HuH-7 (cell line): ENCODE data around the gene PIK3C3.
A peak's percentile ranks its signal among the peaks of the same experiment; 100 is the strongest.
"Not testable (repeated sequence)": the region's sequence is repeated elsewhere in the genome, so short reads cannot be mapped to it uniquely, and the experiment has no call there.

Experiments
- DNase-seq: peaks from one replicate; pipeline ENCODE4 v3.0.0; 2011; ENCODE audit warnings: low spot score

The PIK3C3 gene

DNA sequence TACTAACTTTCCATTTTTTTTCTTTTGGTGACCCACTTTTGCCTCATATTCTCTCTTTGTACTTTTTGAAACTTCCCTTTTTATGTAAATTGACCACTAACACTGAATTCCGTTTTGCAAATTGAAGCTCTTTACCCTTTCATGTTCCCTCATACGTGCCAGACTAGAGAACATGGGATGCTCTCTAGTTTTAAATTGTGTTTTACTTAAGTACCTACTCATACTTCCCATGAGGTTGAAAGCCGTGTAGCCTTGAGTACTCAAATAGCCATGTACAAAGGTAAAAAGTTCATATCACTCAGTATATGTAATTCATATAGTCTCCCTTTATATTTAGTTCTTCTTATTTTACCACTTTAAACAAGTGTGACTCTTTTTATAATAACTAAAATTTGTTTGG lies 119.7 kb downstream of the PIK3C3 start:
- no peak for DNase-seq

DNA sequence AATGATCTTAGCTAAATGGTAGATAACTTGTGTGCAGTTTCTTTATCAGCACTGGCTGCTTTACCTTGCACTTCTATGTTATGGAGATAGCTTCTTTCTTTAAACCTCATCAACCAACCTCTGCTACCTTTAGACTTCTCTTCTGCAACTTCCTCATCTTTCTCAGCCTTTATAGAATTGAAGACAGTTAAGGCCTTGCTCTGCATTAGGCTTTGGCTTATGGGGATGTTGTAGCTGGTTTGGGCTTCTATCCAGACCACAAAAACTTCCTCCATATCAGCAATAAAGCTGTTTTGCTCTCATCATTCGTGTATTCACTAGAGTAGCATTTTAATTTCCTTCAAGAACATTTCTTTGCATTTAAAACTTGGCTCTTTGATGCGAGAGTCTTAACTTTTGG lies 123.7 kb downstream of the PIK3C3 start:
- DNase-seq: no peak

DNA sequence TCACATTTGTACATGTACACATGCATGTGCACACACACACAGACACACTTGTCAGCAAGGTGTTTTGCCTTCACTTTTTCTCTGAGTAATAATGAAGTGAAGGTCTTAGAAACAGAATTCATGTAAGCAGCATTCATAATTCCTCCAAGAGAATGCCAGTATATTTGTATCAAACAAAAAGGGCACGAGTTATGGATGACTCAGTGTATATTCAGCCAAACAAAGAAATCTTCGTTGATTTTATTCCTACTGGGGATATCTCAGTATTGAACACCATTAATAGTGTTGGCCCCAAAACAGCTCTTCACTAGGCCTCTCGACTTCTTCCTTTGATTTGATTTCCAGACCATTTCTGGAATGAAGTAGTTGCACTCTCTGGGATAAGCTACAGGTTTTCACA lies 125.3 kb downstream of the PIK3C3 start:
- DNase-seq: no peak

DNA sequence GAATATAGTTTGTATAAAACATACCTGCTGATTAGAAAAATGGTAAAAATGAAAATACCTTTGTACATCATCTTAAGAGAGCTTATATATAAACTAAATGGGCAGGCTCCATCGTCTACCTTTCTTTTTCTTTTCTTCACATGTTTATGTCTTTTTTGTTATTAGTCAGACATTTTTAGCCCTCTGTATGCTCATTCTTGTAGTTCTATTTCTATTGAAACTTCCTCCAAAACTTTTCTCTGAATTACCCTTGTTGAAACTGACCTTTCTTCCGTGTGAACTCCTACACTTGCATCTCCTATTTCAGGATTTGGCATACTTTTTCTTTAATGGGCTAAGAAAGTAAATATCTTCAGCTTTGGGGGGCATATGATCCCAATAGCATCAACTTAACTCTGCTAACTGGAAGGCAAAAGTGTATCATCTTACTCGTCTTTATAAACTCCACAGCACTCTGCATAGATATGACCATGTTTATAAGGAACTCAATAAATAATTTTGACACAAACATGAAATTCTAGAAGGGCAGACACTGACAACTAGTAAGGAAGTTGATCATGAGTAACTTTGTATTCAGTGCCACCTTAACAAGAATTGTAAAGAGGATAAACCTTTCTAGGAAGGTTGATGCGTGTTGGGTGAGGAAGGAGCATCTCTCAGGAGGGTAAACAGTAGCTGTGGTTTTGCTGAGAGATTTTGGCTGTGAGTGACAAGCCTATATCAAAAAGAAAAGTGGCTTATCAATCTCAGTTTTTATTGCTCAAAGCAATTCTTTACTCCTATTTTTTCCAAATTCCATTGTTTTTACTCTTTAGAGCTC lies 127.6 kb downstream of the PIK3C3 start:
- no peak for DNase-seq

DNA sequence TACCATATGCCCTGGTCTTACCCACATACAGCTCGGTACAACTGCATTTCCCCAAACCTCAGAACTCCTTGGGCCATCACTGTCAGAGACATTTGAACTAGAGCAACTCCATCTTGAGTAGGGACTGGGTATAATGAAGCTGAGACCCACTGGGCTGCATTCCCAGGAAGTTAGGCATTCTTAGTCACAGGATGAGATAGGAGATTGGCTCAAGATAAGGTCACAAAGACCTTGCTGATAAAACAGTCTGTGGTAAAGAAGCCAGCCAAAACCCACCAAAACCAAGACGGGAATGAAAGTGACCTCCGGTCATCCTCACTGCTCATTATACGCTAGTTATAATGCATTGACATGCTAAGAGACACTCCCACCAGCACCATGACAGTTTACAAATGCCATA lies 131.3 kb downstream of the PIK3C3 start:
- no peak for DNase-seq

DNA sequence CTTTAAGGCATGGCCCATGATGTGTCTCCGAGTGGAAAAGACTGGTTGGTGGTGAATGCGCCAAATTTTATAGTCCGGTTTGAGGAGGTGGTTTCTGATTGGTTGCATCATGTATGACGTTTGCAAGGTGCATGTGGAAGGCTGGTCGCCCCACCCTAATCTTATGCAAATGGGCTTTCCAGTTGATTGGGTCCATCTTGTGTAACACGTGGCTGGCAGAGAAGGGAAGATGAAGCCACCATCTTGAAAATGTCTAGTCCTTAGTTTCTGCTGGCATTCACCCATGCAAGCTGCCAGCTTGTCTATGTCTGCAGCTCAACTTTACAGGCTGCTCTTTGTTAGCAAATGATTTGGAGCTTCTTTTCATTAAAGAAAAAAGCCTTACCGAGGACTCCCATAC lies 132.2 kb downstream of the PIK3C3 start:
- no peak for DNase-seq

DNA sequence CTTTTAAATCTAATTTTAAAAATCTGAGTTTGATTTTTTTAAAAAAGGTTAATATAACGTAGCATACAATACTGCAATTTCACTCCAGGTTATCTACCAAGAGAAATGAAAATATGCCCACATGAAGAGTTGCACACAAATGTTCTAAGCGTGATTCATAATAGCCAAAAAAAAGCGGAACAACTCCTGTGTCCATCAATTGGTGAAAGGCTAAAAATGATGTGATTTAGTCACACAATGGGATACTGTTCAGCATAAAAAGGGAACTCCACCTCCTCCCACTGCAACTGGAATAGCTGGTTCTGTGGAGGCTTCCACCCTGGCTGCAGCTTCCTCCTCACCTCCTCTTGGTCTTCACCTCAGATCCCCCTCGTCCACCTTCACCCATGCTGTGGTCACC lies 132.8 kb downstream of the PIK3C3 start:
- DNase-seq: no peak

DNA sequence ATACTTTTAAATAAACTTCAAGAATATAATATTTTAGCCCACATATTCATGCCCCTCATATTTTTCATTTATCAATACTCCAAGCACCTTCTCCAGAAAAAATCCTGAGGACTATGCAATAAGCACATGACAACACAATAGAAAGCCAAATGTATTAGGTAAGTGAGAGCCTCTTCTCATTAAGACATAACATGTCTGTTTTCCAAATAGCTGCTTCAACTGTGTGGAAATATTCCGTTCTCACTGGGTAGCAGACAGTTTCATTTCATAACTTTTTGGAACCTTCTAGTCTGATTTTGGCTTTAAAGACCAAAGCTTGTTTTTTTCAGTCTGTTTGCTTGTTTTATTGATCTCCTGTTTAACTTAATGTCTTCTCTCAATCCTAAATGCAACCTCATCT lies 137.8 kb downstream of the PIK3C3 start:
- no peak for DNase-seq

DNA sequence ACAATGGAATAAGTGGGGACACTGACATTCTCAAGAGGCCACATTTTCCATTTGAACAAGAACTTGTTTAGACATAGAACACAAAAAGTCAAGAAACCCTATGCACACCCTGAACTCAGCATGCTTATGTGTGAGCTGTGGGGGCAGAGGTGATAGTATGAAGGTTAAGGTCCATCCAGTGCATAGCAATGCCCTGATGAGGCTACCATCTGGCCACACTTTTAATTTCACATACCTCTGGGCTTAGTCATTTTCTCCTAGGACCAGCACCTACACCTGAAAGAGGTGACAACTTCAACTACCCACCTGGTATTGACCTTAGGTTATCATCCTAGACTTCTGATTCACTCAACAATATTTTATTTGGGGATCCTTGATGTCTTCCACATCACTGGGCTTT lies 139.8 kb downstream of the PIK3C3 start:
- DNase-seq: no peak

DNA sequence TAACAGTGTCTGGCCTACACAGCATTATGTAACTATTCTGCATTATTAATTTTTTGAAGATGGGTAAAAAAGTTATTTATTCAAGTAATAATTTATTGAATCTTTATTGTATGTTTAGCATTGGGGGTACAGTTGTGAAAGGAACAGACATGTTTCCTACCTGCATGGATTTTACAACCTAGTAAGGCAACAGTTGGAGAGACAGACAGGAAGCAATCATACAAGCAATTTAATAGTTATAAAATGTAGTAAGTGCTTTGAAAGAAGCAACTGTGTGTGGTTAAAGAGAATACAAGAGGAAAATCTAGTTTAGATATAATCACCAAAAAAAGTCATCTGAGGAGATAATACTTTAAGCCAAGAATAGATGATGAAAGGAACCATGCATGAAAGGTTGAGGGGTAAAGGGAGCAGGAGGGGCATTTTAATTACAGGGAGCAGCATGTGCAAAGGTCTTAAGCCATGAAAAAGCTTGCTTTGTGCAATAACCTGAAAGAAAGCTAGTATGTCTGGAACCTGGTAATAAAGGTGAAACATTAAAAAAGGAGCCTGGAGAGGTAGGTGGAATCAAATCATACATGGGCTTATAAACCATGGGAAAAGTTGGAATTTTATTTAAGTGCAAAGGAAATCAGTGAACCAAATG lies 140.8 kb downstream of the PIK3C3 start:
- no peak for DNase-seq

DNA sequence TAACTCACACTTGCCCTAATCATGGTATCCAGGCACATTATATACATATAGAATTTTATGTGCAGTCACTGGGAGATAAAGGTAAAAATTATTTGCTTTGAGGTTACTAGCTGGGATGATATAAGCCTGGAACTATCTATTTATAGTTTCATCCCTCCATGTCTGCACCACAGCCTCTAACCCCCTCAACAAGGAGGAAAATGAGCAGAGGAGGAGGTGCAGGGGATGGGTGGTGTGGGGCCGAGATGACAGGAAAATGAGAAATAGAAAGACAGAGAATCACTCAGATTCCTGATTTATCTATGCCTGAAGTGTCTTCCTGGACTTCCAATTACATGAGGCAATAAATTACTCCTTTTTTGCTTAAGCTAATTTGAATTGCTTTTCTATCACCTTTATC lies 145.2 kb downstream of the PIK3C3 start:
- DNase-seq: no peak

DNA sequence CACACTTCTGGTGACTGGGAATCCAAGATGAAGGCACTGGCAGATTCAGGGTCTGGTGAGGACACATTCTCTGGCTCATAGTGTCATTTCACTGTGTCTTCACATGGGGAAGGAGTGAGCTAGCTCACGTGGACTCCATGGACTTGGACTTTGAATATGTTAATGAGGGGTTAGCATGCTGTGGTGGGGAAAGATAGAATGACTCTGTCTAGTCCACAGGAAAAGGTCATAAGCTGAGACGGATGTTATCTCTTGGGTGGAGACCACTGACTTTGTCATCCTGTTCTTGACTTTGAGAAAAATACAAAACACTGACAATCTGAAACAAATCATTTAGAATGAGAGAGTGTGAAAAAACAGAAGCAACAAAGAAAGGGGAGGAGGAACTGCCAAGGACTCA lies 145.9 kb downstream of the PIK3C3 start:
- DNase-seq: no peak

DNA sequence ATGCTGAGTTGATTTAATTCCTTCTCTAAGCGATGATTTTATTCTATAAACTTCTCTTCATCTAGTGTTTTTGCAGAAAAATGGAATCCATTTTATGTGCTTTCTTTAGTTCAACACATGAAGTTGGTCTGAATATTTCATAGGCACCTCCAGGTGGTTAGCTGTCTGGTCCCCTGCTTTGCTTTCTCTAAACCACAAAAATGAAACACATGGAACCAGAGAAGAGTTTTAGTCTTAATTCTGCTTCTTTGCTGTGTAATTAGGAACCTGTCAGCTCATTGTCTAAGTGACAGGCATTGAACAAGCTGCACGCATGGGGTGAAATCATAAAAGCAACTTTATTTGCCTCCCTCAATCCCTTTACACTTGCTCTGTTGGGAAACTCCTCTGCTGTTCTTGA lies 150.4 kb downstream of the PIK3C3 start:
- no peak for DNase-seq

DNA sequence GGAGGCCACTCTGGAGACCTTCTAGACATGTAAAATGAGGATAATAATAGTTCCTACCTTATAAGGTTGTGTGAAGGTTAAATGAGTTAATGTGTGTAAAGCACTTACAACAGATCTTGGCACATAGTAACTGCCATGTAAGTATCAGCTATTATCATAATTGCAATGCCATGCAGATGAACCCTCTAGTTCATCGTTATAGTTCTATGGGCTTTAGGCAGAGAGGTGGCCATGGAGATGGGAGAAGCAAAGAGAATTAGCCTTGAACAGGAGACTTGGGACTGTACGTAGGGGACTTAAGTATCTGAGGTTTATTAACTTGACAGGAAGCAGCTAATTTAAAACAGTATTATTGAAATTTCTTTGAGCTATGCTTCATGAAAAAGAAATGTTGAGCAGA lies 151.8 kb downstream of the PIK3C3 start:
- no peak for DNase-seq

DNA sequence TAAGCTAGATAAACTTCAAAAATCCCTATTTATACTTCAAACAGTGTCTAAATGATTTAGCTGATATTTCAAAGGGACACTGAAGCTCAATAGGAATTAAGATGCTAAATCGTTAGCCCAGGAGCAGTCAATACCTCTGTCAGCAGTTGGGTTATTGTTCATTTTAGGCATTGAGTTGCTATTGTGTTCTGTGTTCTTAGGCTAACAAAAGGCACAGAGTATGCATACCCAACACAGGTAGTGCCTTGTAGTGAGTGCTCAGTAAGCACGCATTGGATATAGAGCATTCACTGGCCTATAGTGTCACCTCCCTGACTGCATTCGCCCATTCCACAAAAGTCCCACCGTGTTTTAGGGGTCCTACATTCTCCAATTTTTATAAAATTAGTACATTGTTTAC lies 152.3 kb downstream of the PIK3C3 start:
- DNase-seq: no peak

DNA sequence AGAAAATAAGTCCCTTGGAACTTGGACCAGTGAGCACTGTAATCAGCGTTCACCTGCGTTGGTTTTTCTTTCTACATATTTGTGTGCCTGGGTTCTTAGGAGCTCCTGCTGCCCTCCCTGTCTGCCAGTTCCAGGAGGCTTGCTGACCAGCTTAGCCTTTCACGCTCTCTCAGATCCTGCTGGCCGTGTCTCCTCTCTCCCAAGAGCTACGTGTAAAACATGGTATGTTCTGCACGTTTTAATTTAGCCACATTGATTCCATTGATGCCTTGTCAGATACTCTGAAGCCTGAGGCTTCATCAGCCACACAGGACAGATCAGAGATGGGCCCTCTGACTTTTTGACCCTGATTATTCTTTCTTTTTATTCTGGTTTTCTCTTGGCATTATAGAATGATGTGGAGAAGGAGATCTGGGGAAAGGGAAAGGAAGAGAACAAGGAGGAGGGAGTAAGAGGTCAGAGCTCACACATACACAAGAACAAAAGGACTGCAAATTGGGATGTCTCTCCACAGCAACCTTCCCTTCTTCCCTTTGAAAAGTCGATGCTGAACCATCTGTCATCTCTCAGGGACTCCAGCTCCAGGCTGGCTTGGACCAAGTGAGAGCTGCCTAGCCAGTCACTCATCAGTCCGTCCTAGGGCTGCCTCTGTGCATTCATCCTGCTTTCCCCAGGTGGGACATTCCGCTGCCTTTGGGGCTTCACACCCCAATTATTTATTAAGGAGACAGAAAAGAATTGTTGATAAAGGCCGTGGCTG lies 152.8 kb downstream of the PIK3C3 start:
- DNase-seq: no peak

DNA sequence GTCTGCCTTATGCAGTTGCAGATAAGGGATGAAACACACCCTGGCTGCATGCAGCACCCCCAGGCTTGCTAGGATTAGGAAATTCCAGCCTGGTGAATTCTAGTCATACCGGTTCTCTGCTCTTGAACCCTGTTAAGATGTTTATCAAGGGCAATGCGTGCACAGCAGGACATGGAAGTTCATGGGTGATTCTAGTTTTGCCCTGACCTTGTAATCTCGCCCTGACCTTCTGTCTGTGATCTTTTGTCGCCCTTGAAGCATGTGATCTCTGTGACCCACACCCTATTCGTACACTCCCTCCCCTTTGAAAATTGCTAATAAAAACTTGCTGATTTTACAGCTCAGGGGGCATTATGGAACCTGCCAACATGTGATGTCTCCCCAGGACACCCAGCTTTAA lies 157.1 kb downstream of the PIK3C3 start:
- not testable (repeated sequence) for DNase-seq

DNA sequence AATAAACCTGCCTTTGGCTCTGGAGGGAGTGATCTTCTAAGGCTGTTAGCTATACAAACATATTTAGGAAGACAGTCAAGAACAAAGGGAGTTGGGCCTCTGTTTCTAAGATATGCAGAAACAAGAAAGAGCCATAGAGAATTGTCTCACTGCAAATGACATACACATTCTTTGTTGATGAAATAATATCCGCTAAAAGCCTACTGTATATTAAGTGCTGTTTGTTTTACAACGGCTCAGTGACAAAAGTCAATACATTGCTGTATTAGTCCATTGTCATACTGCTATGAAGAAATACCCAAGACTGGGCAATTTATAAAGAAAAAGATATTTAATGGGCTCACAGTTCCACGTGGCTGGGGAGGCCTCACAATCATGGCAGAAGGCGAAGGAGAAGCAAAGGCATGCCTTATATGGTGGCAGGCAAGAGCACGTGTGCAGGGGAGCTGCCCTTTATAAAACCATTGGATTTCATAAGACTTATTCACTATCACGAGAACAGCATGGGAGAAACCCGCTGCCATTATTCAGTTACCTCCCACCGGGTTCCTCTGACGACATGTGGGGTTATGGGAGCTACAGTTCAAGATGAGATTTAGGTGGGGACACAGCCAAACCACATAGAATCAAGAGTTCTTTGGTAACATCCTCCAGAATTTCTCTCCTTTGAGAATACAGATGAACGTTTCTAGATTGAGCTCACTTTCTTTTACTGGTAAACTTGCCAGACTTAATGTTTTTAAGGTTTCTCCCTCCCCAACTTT lies 157.8 kb downstream of the PIK3C3 start:
- no peak for DNase-seq

DNA sequence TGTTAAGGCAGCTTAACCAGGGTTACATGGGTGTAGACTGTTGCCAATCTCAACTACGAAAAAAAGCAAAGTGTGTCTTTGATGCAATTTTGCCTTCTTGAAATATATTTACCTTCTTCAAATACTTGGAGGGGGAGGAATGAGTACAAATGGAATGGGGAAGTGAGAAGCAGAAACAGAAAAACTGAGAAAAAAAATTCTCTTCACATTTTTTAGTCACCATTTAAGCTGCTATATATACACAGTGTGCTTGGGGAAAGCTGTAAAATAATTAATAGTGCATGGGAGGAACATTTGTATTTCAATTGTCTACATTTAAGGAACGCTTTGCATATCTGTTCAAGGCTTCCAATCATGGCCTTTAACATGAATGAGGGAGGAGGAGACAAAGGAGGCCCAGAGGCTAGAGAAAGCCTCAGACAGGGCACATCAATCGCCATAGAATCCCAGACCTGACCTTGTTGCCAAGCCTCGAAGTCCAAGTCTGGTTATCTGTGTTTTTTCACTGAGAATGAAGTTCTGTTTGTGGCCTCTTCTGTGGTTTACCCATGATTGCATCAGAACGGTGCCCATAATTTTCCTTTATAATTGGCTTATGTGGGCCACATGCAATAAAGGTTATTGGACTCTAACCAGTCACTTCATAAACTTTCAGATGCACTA lies 158.6 kb downstream of the PIK3C3 start:
- DNase-seq: no peak

DNA sequence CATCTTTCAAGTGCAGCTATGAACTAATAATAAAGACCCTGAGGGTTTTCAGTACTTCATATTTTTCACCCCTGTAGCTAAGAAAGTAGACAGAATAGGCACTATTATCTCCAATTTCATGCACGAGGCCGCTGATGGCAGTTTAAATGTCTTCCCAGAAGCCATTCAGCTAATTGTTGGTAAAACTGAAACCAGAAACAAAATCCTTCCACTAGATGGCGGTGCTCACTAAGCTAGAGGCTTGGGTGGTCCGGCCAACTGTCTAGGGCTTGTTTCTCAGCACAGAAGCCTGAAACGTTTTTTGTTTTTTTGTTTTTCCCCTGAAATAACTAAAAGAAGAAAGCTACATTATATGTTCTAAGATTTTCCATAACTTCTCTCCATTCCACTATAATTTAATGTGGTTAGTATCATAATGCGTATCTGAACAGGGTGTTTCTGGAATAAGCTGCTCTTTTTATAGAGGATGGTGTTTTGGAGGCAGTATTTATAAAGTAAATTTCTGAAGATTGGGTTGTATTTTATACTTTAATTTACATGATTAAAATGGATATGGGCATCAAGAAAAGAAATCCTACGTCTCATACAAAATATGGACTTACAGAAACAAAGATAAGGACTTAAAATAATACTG lies 159.4 kb downstream of the PIK3C3 start:
- peak; percentile 27 for DNase-seq

DNA sequence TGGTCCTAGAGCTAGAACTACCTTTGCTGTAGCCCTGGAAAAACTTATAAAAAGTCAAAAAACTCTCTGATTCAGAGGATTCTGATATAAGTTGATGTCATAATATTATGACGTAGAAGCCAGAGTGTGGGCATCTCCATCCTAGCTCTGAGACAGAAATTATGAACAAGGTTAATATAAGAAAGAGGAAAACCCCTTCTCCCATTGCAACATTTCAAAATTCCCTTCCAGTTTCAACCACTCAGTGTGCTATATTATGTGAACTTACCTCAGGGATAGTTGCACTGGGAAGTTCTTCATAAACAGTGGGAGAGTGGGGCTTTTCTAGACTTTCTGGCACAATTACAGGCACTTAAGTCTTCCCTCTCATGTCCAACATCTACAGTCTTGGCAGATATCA lies 171.6 kb downstream of the PIK3C3 start:
- DNase-seq: no peak
